ENCODE results near the gene C11orf58. TPM values are rescaled to one million over a fixed set of nuclear protein-coding genes. Genes with fewer than 3 reads are reported as not detected.

Gene C11orf58
- polyA plus RNA-seq, 1 donor from 2014 or later: 226 TPM

GRCh38 chr11:16807306-16807705, 68.9 kb downstream of the C11orf58 start:
- H3K9ac ChIP-seq (ENCODE audit: low read length): no peak overlapping the region
- H2AFZ ChIP-seq (ENCODE audit: low read depth, low read length): no peak overlapping the region
- H3K27ac ChIP-seq (ENCODE audit: low read length): no peak overlapping the region
- no peaks in the 10 kb centered on the region for H3F3A ChIP-seq (ENCODE audit: insufficient read depth, low read length, poor library complexity, severe bottlenecking)
- H4K20me1 ChIP-seq (ENCODE audit: insufficient read depth): no peaks in the 10 kb centered on the region
- no peaks in the 10 kb centered on the region for H3K9me2 ChIP-seq (ENCODE audit: insufficient read depth, low read length)
- no peak for TF ChIP-seq CTCF (IDR thresholded peaks at IDR 0.05; ENCODE audit: poor library complexity, severe bottlenecking)
- no peak for TF ChIP-seq REST (IDR thresholded peaks at IDR 0.05; ENCODE audit: borderline replicate concordance)
- TF ChIP-seq TAF1 (IDR thresholded peaks at IDR 0.05; ENCODE audit: low read depth): no peak
- no peak for TF ChIP-seq MXI1 (conservative IDR thresholded peaks at IDR 0.05; ENCODE audit: poor library complexity, severe bottlenecking)
- no peak for TF ChIP-seq RAD21 (conservative IDR thresholded peaks at IDR 0.05)
- TF ChIP-seq SMC3 (conservative IDR thresholded peaks at IDR 0.05; ENCODE audit: poor library complexity): no peak
- no peak for TF ChIP-seq EP300 (conservative IDR thresholded peaks at IDR 0.05; ENCODE audit: poor library complexity, severe bottlenecking)
- no peak for TF ChIP-seq EZH2 (IDR thresholded peaks at IDR 0.05; ENCODE audit: borderline replicate concordance, insufficient read depth, low read length, poor library complexity, severe bottlenecking)
- no peak for TF ChIP-seq POLR2AphosphoS5 (IDR thresholded peaks at IDR 0.05)
- no peak overlapping the region for H3K4me2 ChIP-seq (ENCODE audit: low read length)
- no peaks in the 10 kb centered on the region for H3K36me3 ChIP-seq (ENCODE audit: insufficient read depth, low read length)
- H3K79me2 ChIP-seq (replicated peaks; ENCODE audit: insufficient read depth, low read length): no peaks in the 10 kb centered on the region
- no peak overlapping the region for H3K4me3 ChIP-seq (ENCODE audit: low read length)
- no peaks in the 10 kb centered on the region for H3K27me3 ChIP-seq (ENCODE audit: insufficient read depth, low read depth, low read length)
- H3K9me3 ChIP-seq (ENCODE audit: low read length): no peaks in the 10 kb centered on the region
